Activated B cell treated with CpG ODN at 0.5 μM for 24 hours (primary cell): ENCODE results near the gene PDE9A. TPM values are rescaled to one million over a fixed set of nuclear protein-coding genes. Genes with fewer than 3 reads are reported as not detected.
"Not testable (repeated sequence)": the region's sequence is repeated elsewhere in the genome, so short reads cannot be mapped to it uniquely, and the experiment has no call there.

Source experiments
- ATAC-seq: fragments of 200-7000 bp; cut with Tn5 transposase; one replicate; pipeline ENCODE4 v1.10.0; 2021; ENCODE audit warnings: low read depth, mild to moderate bottlenecking, moderate library complexity
- CTCF ChIA-PET: fragments of 350-600 bp; sonication (Branson Sonifier 250); formaldehyde crosslinking; loops from one replicate; lab custom pipeline; 2021; ENCODE audit warnings: antibody characterized with exemption; lab: Charles Lee
- POLR2A ChIA-PET: fragments of 350-600 bp; sonication (Branson Sonifier 250); formaldehyde crosslinking; loops from one replicate; lab custom pipeline; 2021; ENCODE audit warnings: antibody characterized with exemption; lab: Charles Lee
- DNase-seq: peaks from one replicate; pipeline ENCODE4 v3.0.0; 2022
- H3K27ac Mint-ChIP-seq: one replicate; pipeline ENCODE4 v1.8.0; 2020; ENCODE audit warnings: mixed read lengths
- H3K27me3 Mint-ChIP-seq: one replicate; pipeline ENCODE4 v1.8.0; 2021; ENCODE audit warnings: mixed read lengths
- H3K36me3 Mint-ChIP-seq: one replicate; pipeline ENCODE4 v1.8.0; 2021; ENCODE audit warnings: low read depth, mixed read lengths
- H3K4me1 Mint-ChIP-seq: one replicate; pipeline ENCODE4 v1.8.0; 2021; ENCODE audit warnings: mixed read lengths
- H3K4me3 Mint-ChIP-seq: one replicate; pipeline ENCODE4 v1.8.0; 2020; ENCODE audit warnings: mild to moderate bottlenecking, mixed read lengths
- H3K9me3 Mint-ChIP-seq: one replicate; pipeline ENCODE4 v1.8.0; 2020; ENCODE audit warnings: mixed read lengths
- intact Hi-C: fragments of 100-400 bp; cut with micrococcal nuclease; formaldehyde crosslinking; loops from one replicate; pipeline ENCODE4 v1.15.1; 2024
- total RNA-seq: library from RNA; stranded (reverse); gene quantifications from 2 replicates; pipeline ENCODE4 v1.2.3, GENCODE V29; 2022
- TF ChIP-seq, protein P1 (sequence below): fragments of 200-600 bp; IDR thresholded peaks from one replicate; pipeline ENCODE4 v1.8.0; 2022; ENCODE audit warnings: antibody characterized with exemption, mild to moderate bottlenecking

Gene PDE9A
- total RNA-seq, 1 donor from 2014 or later = 0.58 TPM

DNA sequence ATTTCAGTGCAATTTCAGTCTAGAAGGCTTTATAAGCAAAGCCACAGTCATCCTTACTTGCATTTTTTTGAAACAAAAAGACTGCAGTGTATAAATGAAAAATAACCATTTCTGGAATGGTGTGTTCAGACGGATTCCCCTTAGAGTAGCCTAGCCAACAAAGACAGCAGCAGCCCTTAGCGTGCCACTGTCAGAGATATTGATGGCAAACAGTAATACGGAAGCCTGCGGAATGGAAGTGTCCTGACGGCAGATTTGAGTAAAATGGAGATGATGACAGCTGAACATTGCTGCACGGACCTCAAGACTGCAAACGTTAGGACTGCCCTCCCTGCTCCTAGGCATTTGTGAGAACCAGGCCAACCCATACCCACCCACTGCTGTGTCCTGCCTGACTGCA is 54.7 kb downstream of the PDE9A start:
- ChIA-PET CTCF (no interaction called here), POLR2A (no interaction called here)
- no peaks in the 10 kb centered on the region for H3K4me1 Mint-ChIP-seq
- no peaks in the 10 kb centered on the region for H3K36me3 Mint-ChIP-seq
- DNase-seq (no peak), ATAC-seq (no peak)
- TF ChIP-seq, protein P1, sequence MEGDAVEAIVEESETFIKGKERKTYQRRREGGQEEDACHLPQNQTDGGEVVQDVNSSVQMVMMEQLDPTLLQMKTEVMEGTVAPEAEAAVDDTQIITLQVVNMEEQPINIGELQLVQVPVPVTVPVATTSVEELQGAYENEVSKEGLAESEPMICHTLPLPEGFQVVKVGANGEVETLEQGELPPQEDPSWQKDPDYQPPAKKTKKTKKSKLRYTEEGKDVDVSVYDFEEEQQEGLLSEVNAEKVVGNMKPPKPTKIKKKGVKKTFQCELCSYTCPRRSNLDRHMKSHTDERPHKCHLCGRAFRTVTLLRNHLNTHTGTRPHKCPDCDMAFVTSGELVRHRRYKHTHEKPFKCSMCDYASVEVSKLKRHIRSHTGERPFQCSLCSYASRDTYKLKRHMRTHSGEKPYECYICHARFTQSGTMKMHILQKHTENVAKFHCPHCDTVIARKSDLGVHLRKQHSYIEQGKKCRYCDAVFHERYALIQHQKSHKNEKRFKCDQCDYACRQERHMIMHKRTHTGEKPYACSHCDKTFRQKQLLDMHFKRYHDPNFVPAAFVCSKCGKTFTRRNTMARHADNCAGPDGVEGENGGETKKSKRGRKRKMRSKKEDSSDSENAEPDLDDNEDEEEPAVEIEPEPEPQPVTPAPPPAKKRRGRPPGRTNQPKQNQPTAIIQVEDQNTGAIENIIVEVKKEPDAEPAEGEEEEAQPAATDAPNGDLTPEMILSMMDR = no peak
- no peaks in the 10 kb centered on the region for H3K9me3 Mint-ChIP-seq
- intact Hi-C loops = no loop called here
- H3K27me3 Mint-ChIP-seq = peaks cover 3% of the 10 kb centered on the region
- no peak overlapping the region for H3K4me3 Mint-ChIP-seq
- H3K27ac Mint-ChIP-seq = no peak overlapping the region

DNA sequence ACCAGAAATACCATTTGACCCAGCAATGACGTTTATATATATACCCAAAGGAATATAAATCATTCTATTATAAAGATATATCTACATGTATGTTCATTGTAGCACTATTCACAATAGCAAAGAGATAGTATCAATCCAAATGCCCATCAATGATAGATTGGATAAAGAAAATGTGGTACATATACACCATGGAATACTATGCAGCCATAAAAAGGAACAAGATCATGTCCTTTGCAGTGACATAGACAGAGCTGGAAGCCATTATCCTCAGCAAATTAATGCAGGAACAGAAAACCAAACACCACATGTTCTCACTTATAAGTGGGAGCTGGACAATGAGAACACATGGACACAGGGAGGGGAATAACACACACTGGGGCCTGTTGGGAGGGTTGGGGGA is 55.5 kb downstream of the PDE9A start:
- ATAC-seq, H3K4me1 Mint-ChIP-seq, DNase-seq, H3K27me3 Mint-ChIP-seq, POLR2A ChIA-PET, H3K9me3 Mint-ChIP-seq, H3K4me3 Mint-ChIP-seq, H3K36me3 Mint-ChIP-seq, intact Hi-C loops, CTCF ChIA-PET, H3K27ac Mint-ChIP-seq: not testable (repeated sequence)

DNA sequence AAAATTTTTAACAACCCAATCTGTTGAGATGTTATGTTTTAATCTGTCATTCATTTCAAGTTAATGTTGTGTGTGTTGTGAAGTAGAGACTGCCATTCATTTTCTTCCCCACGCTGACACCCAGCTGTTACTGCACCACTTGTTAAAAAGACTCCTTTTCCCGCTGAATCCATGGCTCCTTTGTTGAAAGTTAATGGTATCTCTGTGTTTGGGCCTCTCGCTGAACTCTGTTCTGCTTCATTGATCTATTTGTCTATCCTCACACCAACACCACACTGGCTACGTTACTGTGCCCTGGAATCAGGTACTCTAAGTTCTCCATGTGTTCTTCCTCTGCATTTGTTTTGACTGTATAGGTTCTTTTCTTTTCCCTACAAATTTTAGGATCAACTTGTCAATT is 58.2 kb downstream of the PDE9A start:
- Mint-ChIP-seq H3K4me1 (no peaks in the 10 kb centered on the region), H3K4me3 (no peak overlapping the region), H3K27ac (no peak overlapping the region), H3K9me3 (no peaks in the 10 kb centered on the region), H3K36me3 (no peaks in the 10 kb centered on the region), H3K27me3 (peaks cover 3% of the 10 kb centered on the region)
- no peak for ATAC-seq
- TF ChIP-seq, protein P1 = no peak
- CTCF ChIA-PET = no interaction called here
- DNase-seq = no peak
- intact Hi-C loops = loop anchor here (10.0 kb wide), 1 partner anchor 103 kb away; no protein-coding TSS in a partner anchor
- POLR2A ChIA-PET = no interaction called here

DNA sequence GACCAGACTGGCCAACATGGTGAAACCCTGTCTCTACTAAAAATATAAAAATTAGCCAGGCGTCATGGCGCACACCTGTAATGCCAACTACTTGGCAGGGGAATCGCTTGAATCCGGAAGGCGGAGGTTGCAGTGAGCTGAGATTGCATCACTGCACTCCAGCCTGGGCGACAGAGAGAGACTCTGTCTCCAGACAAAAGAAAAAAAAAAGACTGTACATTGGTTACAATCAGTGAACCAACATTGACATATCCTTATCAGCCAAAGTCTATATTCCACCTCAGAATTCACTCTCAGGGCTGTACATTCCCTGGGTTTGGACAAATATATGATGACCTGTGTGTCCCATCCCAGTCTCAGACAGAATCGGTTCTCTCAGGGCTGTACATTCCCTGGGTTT is 62.0 kb downstream of the PDE9A start:
- H3K9me3 Mint-ChIP-seq, H3K27me3 Mint-ChIP-seq, CTCF ChIA-PET, H3K36me3 Mint-ChIP-seq, H3K27ac Mint-ChIP-seq, DNase-seq, POLR2A ChIA-PET, ATAC-seq, H3K4me3 Mint-ChIP-seq, H3K4me1 Mint-ChIP-seq: not testable (repeated sequence)
- intact Hi-C loops = loop anchor here (10.0 kb wide), 1 partner anchor 99 kb away; no protein-coding TSS in a partner anchor

DNA sequence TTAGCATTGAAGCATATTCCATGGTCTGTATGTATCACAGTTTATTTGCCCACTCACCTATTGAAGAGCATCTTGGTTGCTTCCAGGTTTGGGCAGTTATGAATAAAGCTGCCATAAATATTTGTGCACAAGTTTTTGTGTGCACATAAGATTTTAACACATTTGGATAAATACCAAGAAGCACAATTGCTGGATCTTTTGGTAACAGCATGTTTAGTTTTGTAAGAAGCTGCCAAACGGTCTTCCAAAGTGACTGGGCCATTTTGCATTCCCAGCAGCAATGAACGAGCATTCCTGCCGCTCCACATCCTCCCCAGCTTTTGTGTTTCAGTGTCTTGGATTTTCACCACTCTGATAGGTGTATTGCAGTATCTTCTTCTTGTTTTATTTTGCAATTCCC is 62.7 kb downstream of the PDE9A start:
- no peaks in the 10 kb centered on the region for H3K9me3 Mint-ChIP-seq
- intact Hi-C loops = loop anchor here (10.0 kb wide), 1 partner anchor 99 kb away; no protein-coding TSS in a partner anchor
- ChIA-PET POLR2A (no interaction called here), CTCF (no interaction called here)
- H3K27ac Mint-ChIP-seq = no peak overlapping the region
- TF ChIP-seq, protein P1 = no peak
- H3K4me3 Mint-ChIP-seq = no peak overlapping the region
- no peak for DNase-seq
- no peaks in the 10 kb centered on the region for H3K4me1 Mint-ChIP-seq
- ATAC-seq = no peak
- peaks cover 10% of the 10 kb centered on the region for H3K27me3 Mint-ChIP-seq
- no peaks in the 10 kb centered on the region for H3K36me3 Mint-ChIP-seq

DNA sequence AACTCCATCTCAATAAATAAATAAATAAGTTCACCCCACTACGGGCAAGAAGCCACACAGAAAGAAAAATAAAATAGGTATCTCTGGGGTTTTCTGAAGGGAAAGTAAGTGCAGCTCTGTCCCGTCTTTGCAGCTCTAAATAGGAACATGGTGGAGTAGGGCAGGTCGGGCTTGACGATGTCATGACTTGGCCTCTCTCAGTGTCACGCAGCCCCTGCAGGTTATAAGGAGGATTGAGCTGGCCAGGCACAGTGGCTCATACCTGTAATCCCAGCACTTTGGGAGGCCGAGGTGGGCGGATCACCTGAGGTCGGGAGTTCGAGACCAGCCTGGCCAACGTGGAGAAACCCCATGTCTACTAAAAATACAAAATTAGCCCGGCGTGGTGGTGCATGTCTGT is 67.1 kb downstream of the PDE9A start:
- POLR2A ChIA-PET, DNase-seq, H3K36me3 Mint-ChIP-seq, H3K27ac Mint-ChIP-seq, ATAC-seq, H3K4me1 Mint-ChIP-seq, intact Hi-C loops, H3K4me3 Mint-ChIP-seq, CTCF ChIA-PET, H3K9me3 Mint-ChIP-seq: not testable (repeated sequence)
- H3K27me3 Mint-ChIP-seq = peaks cover 14% of the 10 kb centered on the region

DNA sequence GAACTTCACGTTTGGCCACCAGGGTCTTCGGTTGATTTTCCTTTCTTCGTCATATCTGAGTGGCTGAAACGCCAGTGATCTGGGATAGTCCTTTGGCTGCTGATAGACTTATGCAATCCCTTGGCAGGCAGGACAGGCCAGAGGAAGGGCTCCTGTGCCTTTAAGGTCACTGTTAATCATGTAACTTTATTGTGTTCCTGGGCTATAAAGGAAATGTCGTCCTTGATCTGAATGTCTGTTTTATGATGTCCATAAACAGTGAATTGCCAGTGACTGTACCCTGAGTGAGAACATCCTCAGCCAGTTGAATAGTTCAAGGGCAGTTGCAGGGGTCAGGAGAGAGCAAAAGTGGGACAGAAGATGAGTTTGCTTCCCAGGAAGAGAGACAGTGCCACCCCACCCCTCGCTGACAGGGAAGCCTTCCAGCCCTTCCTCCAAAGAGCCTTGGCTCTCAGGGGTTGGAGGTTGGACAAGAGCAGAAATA is 68.0 kb downstream of the PDE9A start:
- H3K27me3 Mint-ChIP-seq = peaks cover 14% of the 10 kb centered on the region
- H3K4me1 Mint-ChIP-seq = peaks cover 3% of the 10 kb centered on the region
- intact Hi-C loops = no loop called here
- no peaks in the 10 kb centered on the region for H3K36me3 Mint-ChIP-seq
- H3K4me3 Mint-ChIP-seq = no peak overlapping the region
- no peaks in the 10 kb centered on the region for H3K9me3 Mint-ChIP-seq
- no peak overlapping the region for H3K27ac Mint-ChIP-seq
- ChIA-PET CTCF (no interaction called here), POLR2A (no interaction called here)
- ATAC-seq (no peak), DNase-seq (no peak)
- TF ChIP-seq, protein P1 = no peak
